HEK293T (cell line): Measurements from ENCODE around the gene VPS37C.

Experiments
- FOXA1 ChIP-seq: fragments of 450-650 bp; IDR thresholded peaks from 2 replicates; pipeline ENCODE4 v1.6.1; 2016; ENCODE audit warnings: mild to moderate bottlenecking
- FOXK2 ChIP-seq: fragments of 450-650 bp; IDR thresholded peaks from 2 replicates; pipeline ENCODE4 v1.6.1; 2016; ENCODE audit warnings: mild to moderate bottlenecking
- L3MBTL2 ChIP-seq: fragments of 450-650 bp; conservative IDR thresholded peaks from 2 replicates; pipeline ENCODE4 v1.6.1; 2016; ENCODE audit warnings: mild to moderate bottlenecking
- NFRKB ChIP-seq: fragments of 450-650 bp; IDR thresholded peaks from 2 replicates; pipeline ENCODE4 v1.6.1; 2016; ENCODE audit warnings: mild to moderate bottlenecking, moderate library complexity
- PKNOX1 ChIP-seq: fragments of 450-650 bp; IDR thresholded peaks from 2 replicates; pipeline ENCODE4 v1.6.1; 2016
- SP1 ChIP-seq: fragments of 450-650 bp; IDR thresholded peaks from 2 replicates; pipeline ENCODE4 v1.6.1; 2017
- SUZ12 ChIP-seq: fragments of 450-650 bp; IDR thresholded peaks from 2 replicates; pipeline ENCODE4 v1.6.1; 2016; ENCODE audit warnings: mild to moderate bottlenecking
- ZNF384 ChIP-seq: fragments of 450-650 bp; IDR thresholded peaks from 2 replicates; pipeline ENCODE4 v1.6.1; 2016

DNA sequence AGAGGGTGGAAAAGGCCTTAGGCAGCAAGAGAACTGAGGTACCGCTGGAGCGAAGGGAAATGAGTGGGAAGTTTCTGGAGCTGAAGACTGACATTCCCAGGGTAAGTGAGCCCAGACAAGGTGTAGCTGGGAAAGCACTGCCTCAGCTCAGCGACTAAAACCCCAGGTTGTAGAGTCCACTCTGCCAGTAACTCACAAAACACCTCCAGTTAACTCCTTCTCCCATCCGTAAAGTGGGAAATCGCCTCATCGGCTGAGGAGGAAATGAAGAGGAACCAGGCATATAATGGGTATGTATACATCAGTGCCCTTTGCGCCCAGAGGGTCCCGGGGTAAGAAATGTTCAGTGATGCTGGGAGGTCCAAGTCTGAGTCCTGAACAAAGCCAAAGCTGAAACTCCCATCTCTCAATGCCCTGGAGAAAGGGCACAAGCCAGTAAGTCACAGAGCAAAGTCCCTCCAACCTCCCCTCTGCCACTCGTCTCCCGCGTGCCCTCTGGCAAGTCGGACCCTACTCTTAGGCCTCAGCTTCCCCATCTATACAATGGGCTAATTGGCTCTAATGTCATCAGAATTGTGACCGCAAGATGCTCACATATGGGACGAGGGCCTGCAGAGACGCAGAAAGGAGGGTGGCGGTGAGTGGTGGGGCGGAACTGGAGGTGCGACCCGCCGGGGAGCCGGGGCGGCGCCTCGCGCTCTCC lies 588 bp downstream of the VPS37C start:
- TF ChIP-seq FOXA1 (no peak), FOXK2 (no peak), NFRKB (no peak), SUZ12 (no peak), ZNF384 (no peak), SP1 (no peak), L3MBTL2 (peak; percentile 49), PKNOX1 (no peak)
